Neural crest cell (in vitro differentiated cells): ENCODE data around the gene NTMT1. TPM values are rescaled to one million over a fixed set of nuclear protein-coding genes. Genes with fewer than 3 reads are reported as not detected.

Experiments
- DNase-seq: peaks from one replicate; pipeline ENCODE4 v3.0.0; 2021; ENCODE audit warnings: low read depth, mixed read lengths, low spot score
- H3K27ac Mint-ChIP-seq: one replicate; pipeline ENCODE4 v1.8.0; 2021; ENCODE audit warnings: mild to moderate bottlenecking, mixed read lengths; ENCODE audit not compliant: unreplicated experiment
- H3K27me3 Mint-ChIP-seq: 2 replicates; pipeline ENCODE4 v1.8.0; 2021; ENCODE audit warnings: low read depth, mild to moderate bottlenecking, mixed read lengths
- H3K36me3 Mint-ChIP-seq: 2 replicates; pipeline ENCODE4 v1.8.0; 2021; ENCODE audit warnings: low read depth, mild to moderate bottlenecking, mixed read lengths
- H3K4me1 Mint-ChIP-seq: 2 replicates; pipeline ENCODE4 v1.8.0; 2021; ENCODE audit warnings: mixed read lengths
- H3K4me3 Mint-ChIP-seq: one replicate; pipeline ENCODE4 v1.8.0; 2021; ENCODE audit warnings: mild to moderate bottlenecking, mixed read lengths
- H3K9me3 Mint-ChIP-seq: 2 replicates; pipeline ENCODE4 v1.8.0; 2021; ENCODE audit warnings: mixed read lengths
- CTCF ChIP-seq: fragments of 200-600 bp; sonication (generic); conservative IDR thresholded peaks from 2 replicates; pipeline ENCODE4 v1.5.0; 2021; ENCODE audit warnings: antibody characterized with exemption, mild to moderate bottlenecking
- total RNA-seq: library from RNA; stranded (reverse); gene quantifications from 2 replicates; pipeline ENCODE4 v1.2.1, GENCODE V29; 2021

The NTMT1 gene
- total RNA-seq, 1 donor from 2014 or later: 51.8 TPM

- no peak for DNase-seq
- no peak for TF ChIP-seq CTCF
- Mint-ChIP-seq H3K4me3 (peak overlapping the region; percentile 81), H3K36me3 (peaks cover 2% of the 10 kb centered on the region), H3K9me3 (no peaks in the 10 kb centered on the region), H3K27me3 (peaks cover 3% of the 10 kb centered on the region), H3K27ac (no peak overlapping the region), H3K4me1 (peaks cover 16% of the 10 kb centered on the region)
These were observed 11.9 kb downstream of the NTMT1 start for GRCh38 chr9:129637673-129638439.

GRCh38 chr9:129639034-129639630, 13.2 kb downstream of the NTMT1 start:
- Mint-ChIP-seq H3K27me3 (peaks cover 3% of the 10 kb centered on the region), H3K36me3 (peaks cover 2% of the 10 kb centered on the region), H3K4me3 (peak overlapping the region; percentile 87), H3K9me3 (no peaks in the 10 kb centered on the region), H3K27ac (no peak overlapping the region), H3K4me1 (peaks cover 16% of the 10 kb centered on the region)
- DNase-seq: no peak
- TF ChIP-seq CTCF: no peak

GRCh38 chr9:129639756-129640085, 13.8 kb downstream of the NTMT1 start:
- Mint-ChIP-seq H3K9me3 (no peaks in the 10 kb centered on the region), H3K4me1 (peaks cover 16% of the 10 kb centered on the region), H3K27me3 (peaks cover 3% of the 10 kb centered on the region), H3K4me3 (peak overlapping the region; percentile 87), H3K27ac (no peak overlapping the region), H3K36me3 (peaks cover 2% of the 10 kb centered on the region)
- DNase-seq: no peak
- TF ChIP-seq CTCF: no peak

GRCh38 chr9:129640086-129640870, 14.3 kb downstream of the NTMT1 start:
- Mint-ChIP-seq H3K36me3 (peaks cover 2% of the 10 kb centered on the region), H3K9me3 (no peaks in the 10 kb centered on the region), H3K4me1 (peaks cover 16% of the 10 kb centered on the region), H3K27ac (no peak overlapping the region), H3K4me3 (peak overlapping the region; percentile 87), H3K27me3 (peaks cover 3% of the 10 kb centered on the region)
- no peak for DNase-seq
- no peak for TF ChIP-seq CTCF

GRCh38 chr9:129640871-129641749, 15.1 kb downstream of the NTMT1 start:
- no peak overlapping the region for H3K27ac Mint-ChIP-seq

More at GRCh38 chr9:129640871-129641749, 15.1 kb downstream of the NTMT1 start:
- H3K9me3 Mint-ChIP-seq: no peaks in the 10 kb centered on the region
- peak overlapping the region; percentile 87 for H3K4me3 Mint-ChIP-seq
- H3K4me1 Mint-ChIP-seq: peaks cover 16% of the 10 kb centered on the region
- peaks cover 3% of the 10 kb centered on the region for H3K27me3 Mint-ChIP-seq
- no peak for DNase-seq
- no peak for TF ChIP-seq CTCF
- peaks cover 2% of the 10 kb centered on the region for H3K36me3 Mint-ChIP-seq
